ENCODE data around the gene TTLL8.

TTLL8 gene

GRCh38 chr22:49977578-49977977 is 80.5 kb downstream of the TTLL8 start:
- no peak for DNase-seq (ENCODE audit: extremely low spot score)
- ChIA-PET CTCF (no interaction called here), POLR2A (no interaction called here)
- TF ChIP-seq TARDBP (IDR thresholded peaks at IDR 0.05): no peak
- TF ChIP-seq SP1 (IDR thresholded peaks at IDR 0.05): no peak
- no peak for TF ChIP-seq HDGF (IDR thresholded peaks at IDR 0.05; ENCODE audit: borderline replicate concordance)
- TF ChIP-seq LEF1 (IDR thresholded peaks at IDR 0.05; ENCODE audit: borderline replicate concordance): no peak
- TF ChIP-seq PKNOX1 (IDR thresholded peaks at IDR 0.05): no peak
- no peak for TF ChIP-seq FOXK2 (IDR thresholded peaks at IDR 0.05)
- no peak for TF ChIP-seq CTBP1 (IDR thresholded peaks at IDR 0.05; ENCODE audit: borderline replicate concordance)
- no peak for TF ChIP-seq ARNT (IDR thresholded peaks at IDR 0.05)
- TF ChIP-seq L3MBTL2 (conservative IDR thresholded peaks at IDR 0.05): no peak
- no peak for TF ChIP-seq ZNF384 (IDR thresholded peaks at IDR 0.05)
- TF ChIP-seq NFRKB (IDR thresholded peaks at IDR 0.05): no peak
- TF ChIP-seq FOXA1 (IDR thresholded peaks at IDR 0.05): no peak
- TF ChIP-seq BHLHE40 (IDR thresholded peaks at IDR 0.05; ENCODE audit: borderline replicate concordance): no peak
- TF ChIP-seq SUZ12 (IDR thresholded peaks at IDR 0.05): no peak
- no peak for TF ChIP-seq ELF4 (IDR thresholded peaks at IDR 0.05)
- no peak for TF ChIP-seq FOXM1 (IDR thresholded peaks at IDR 0.05; ENCODE audit: borderline replicate concordance)

GRCh38 chr22:49976439-49977175 is 81.5 kb downstream of the TTLL8 start:
- ChIA-PET CTCF (interaction anchor here (0.7 kb wide), 1 partner anchor 235 kb away, joined by 8 read pairs; no protein-coding TSS in a partner anchor), POLR2A (no interaction called here)
- DNase-seq (ENCODE audit: extremely low spot score): no peak
- TF ChIP-seq SUZ12 (IDR thresholded peaks at IDR 0.05) (no peak), HDGF (IDR thresholded peaks at IDR 0.05; ENCODE audit: borderline replicate concordance) (no peak), ELF4 (IDR thresholded peaks at IDR 0.05) (no peak), FOXK2 (IDR thresholded peaks at IDR 0.05) (no peak), PKNOX1 (IDR thresholded peaks at IDR 0.05) (no peak), BHLHE40 (IDR thresholded peaks at IDR 0.05; ENCODE audit: borderline replicate concordance) (no peak), FOXA1 (IDR thresholded peaks at IDR 0.05) (no peak), FOXM1 (IDR thresholded peaks at IDR 0.05; ENCODE audit: borderline replicate concordance) (no peak), LEF1 (IDR thresholded peaks at IDR 0.05; ENCODE audit: borderline replicate concordance) (no peak), SP1 (IDR thresholded peaks at IDR 0.05) (no peak), NFRKB (IDR thresholded peaks at IDR 0.05) (no peak), ZNF384 (IDR thresholded peaks at IDR 0.05) (no peak), CTBP1 (IDR thresholded peaks at IDR 0.05; ENCODE audit: borderline replicate concordance) (no peak), TARDBP (IDR thresholded peaks at IDR 0.05) (no peak), ARNT (IDR thresholded peaks at IDR 0.05) (no peak), L3MBTL2 (conservative IDR thresholded peaks at IDR 0.05) (no peak)

- ChIA-PET CTCF (no interaction called here), POLR2A (no interaction called here)
- TF ChIP-seq NFRKB (IDR thresholded peaks at IDR 0.05): no peak
- peak; percentile 66; the same call in 1 of the 2 replicates for TF ChIP-seq TARDBP (IDR thresholded peaks at IDR 0.05)
- no peak for DNase-seq (ENCODE audit: extremely low spot score)
These were observed 82.3 kb downstream of the TTLL8 start for GRCh38 chr22:49975543-49976389.

- CTCF ChIA-PET: no interaction called here
- DNase-seq (ENCODE audit: extremely low spot score): no peak
- TF ChIP-seq TARDBP (IDR thresholded peaks at IDR 0.05): peak; percentile 23; the same call in 1 of the 2 replicates
- no peak for TF ChIP-seq ARNT (IDR thresholded peaks at IDR 0.05)
- POLR2A ChIA-PET: no interaction called here
These were observed 84.8 kb downstream of the TTLL8 start for GRCh38 chr22:49973018-49973961.

GRCh38 chr22:49972163-49973017 is 85.7 kb downstream of the TTLL8 start:
- no peak for DNase-seq (ENCODE audit: extremely low spot score)
- ChIA-PET CTCF (interaction anchor here (0.6 kb wide), 1 partner anchor 553 kb away, joined by 3 read pairs; the partner anchor contains the start of gene SCO2), POLR2A (no interaction called here)
- TF ChIP-seq SP1 (IDR thresholded peaks at IDR 0.05) (no peak), HDGF (IDR thresholded peaks at IDR 0.05; ENCODE audit: borderline replicate concordance) (no peak), PKNOX1 (IDR thresholded peaks at IDR 0.05) (no peak), SUZ12 (IDR thresholded peaks at IDR 0.05) (no peak), L3MBTL2 (conservative IDR thresholded peaks at IDR 0.05) (no peak), ZNF384 (IDR thresholded peaks at IDR 0.05) (no peak), FOXM1 (IDR thresholded peaks at IDR 0.05; ENCODE audit: borderline replicate concordance) (no peak), BHLHE40 (IDR thresholded peaks at IDR 0.05; ENCODE audit: borderline replicate concordance) (no peak), FOXA1 (IDR thresholded peaks at IDR 0.05) (no peak)
